Activated B cell treated with CpG ODN at 0.5 μM for 24 hours (primary cell): ENCODE results near the gene SLC2A13. TPM values are rescaled to one million over a fixed set of nuclear protein-coding genes. Genes with fewer than 3 reads are reported as not detected.

Experiments
- ATAC-seq: fragments of 200-7000 bp; cut with Tn5 transposase; one replicate; pipeline ENCODE4 v1.10.0; 2021; ENCODE audit warnings: low read depth, mild to moderate bottlenecking, moderate library complexity
- CTCF ChIA-PET: fragments of 350-600 bp; sonication (Branson Sonifier 250); formaldehyde crosslinking; loops from one replicate; lab custom pipeline; 2021; ENCODE audit warnings: antibody characterized with exemption; lab: Charles Lee
- POLR2A ChIA-PET: fragments of 350-600 bp; sonication (Branson Sonifier 250); formaldehyde crosslinking; loops from one replicate; lab custom pipeline; 2021; ENCODE audit warnings: antibody characterized with exemption; lab: Charles Lee
- DNase-seq: peaks from one replicate; pipeline ENCODE4 v3.0.0; 2022
- H3K27ac Mint-ChIP-seq: one replicate; pipeline ENCODE4 v1.8.0; 2020; ENCODE audit warnings: mixed read lengths
- H3K27me3 Mint-ChIP-seq: one replicate; pipeline ENCODE4 v1.8.0; 2021; ENCODE audit warnings: mixed read lengths
- H3K36me3 Mint-ChIP-seq: one replicate; pipeline ENCODE4 v1.8.0; 2021; ENCODE audit warnings: low read depth, mixed read lengths
- H3K4me1 Mint-ChIP-seq: one replicate; pipeline ENCODE4 v1.8.0; 2021; ENCODE audit warnings: mixed read lengths
- H3K4me3 Mint-ChIP-seq: one replicate; pipeline ENCODE4 v1.8.0; 2020; ENCODE audit warnings: mild to moderate bottlenecking, mixed read lengths
- H3K9me3 Mint-ChIP-seq: one replicate; pipeline ENCODE4 v1.8.0; 2020; ENCODE audit warnings: mixed read lengths
- intact Hi-C: fragments of 100-400 bp; cut with micrococcal nuclease; formaldehyde crosslinking; loops from one replicate; pipeline ENCODE4 v1.15.1; 2024
- total RNA-seq: library from RNA; stranded (reverse); gene quantifications from 2 replicates; pipeline ENCODE4 v1.2.3, GENCODE V29; 2022
- TF ChIP-seq, protein P1 (sequence below): fragments of 200-600 bp; IDR thresholded peaks from one replicate; pipeline ENCODE4 v1.8.0; 2022; ENCODE audit warnings: antibody characterized with exemption, mild to moderate bottlenecking

SLC2A13 gene
- total RNA-seq, 1 donor from 2014 or later, result 17.9 TPM

DNA sequence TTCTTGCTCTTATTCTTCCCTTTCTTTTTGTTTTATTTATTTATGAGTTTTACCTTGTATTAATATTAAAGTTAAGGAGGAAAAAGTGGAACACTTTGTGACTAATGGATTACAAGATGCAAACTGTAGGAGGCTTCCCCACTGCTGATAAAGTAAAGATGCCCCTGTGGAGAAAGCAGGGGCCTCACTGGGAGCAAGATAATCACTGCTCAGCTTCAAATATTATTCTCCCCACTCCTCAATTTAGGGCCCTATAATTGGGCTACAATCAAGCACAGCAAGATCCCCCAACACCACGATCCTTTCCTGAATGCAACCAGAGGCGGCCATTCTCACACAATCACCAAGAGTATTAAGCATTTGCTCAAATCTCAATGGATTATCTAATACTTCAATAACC, 149.2 kb downstream of the SLC2A13 start:
- CTCF ChIA-PET, result no interaction called here
- POLR2A ChIA-PET, result no interaction called here
- Mint-ChIP-seq H3K27ac (no peak overlapping the region), H3K4me3 (no peak overlapping the region), H3K36me3 (no peaks in the 10 kb centered on the region), H3K27me3 (no peaks in the 10 kb centered on the region), H3K4me1 (no peaks in the 10 kb centered on the region), H3K9me3 (no peaks in the 10 kb centered on the region)
- intact Hi-C loops, result no loop called here
- no peak for DNase-seq
- no peak for ATAC-seq
- TF ChIP-seq, protein P1, sequence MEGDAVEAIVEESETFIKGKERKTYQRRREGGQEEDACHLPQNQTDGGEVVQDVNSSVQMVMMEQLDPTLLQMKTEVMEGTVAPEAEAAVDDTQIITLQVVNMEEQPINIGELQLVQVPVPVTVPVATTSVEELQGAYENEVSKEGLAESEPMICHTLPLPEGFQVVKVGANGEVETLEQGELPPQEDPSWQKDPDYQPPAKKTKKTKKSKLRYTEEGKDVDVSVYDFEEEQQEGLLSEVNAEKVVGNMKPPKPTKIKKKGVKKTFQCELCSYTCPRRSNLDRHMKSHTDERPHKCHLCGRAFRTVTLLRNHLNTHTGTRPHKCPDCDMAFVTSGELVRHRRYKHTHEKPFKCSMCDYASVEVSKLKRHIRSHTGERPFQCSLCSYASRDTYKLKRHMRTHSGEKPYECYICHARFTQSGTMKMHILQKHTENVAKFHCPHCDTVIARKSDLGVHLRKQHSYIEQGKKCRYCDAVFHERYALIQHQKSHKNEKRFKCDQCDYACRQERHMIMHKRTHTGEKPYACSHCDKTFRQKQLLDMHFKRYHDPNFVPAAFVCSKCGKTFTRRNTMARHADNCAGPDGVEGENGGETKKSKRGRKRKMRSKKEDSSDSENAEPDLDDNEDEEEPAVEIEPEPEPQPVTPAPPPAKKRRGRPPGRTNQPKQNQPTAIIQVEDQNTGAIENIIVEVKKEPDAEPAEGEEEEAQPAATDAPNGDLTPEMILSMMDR, result no peak

DNA sequence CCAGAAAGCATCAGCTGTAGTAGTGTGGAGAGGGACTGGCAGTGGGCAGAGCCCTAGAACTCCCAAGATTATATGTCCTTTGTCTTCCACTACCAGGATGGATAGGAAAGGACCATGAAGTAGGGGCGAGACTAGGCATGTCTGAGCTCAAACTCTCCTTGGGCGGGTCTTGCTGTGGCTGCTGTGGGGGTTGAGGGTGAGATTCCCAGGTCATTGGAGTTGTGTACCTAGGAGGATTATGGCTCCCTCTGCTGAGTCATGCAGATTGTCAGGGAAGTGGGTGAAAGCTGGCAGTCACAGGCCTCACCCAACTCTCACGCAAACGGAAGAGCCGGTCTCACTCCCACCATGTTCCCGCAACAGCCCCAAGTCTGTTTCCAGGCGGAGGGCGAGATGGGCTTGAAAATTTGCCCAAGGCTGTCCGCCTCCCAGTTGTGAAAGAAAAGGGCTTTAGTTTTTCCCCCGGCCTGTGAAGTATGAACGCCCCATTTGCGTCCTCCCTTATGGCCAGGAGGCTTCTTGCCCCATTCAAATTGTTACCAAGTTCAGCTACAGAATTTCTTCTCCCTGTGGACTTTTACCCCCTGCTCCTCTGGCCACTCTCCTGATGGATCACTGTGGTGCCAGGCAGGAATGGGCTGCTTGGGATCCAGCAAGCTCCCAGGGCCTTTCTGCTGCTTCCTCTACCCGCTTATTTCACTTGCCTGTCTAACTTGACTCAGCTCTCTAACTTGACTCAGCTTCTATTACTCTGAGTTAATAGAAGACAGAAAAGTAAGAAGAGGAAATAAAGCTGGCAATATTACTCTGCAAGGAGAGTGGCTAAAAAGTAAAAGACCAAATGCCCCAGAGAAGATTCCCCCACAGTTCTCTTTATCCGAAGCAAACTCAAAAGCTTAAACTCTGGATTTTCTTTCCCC, 159.3 kb downstream of the SLC2A13 start:
- Mint-ChIP-seq H3K27me3 (no peaks in the 10 kb centered on the region), H3K4me1 (no peaks in the 10 kb centered on the region), H3K36me3 (peaks cover 2% of the 10 kb centered on the region), H3K27ac (no peak overlapping the region), H3K9me3 (peaks cover 2% of the 10 kb centered on the region), H3K4me3 (no peak overlapping the region)
- CTCF ChIA-PET, result no interaction called here
- ATAC-seq (no peak), DNase-seq (no peak)
- intact Hi-C loops, result no loop called here
- POLR2A ChIA-PET, result no interaction called here
- TF ChIP-seq, protein P1, result no peak

DNA sequence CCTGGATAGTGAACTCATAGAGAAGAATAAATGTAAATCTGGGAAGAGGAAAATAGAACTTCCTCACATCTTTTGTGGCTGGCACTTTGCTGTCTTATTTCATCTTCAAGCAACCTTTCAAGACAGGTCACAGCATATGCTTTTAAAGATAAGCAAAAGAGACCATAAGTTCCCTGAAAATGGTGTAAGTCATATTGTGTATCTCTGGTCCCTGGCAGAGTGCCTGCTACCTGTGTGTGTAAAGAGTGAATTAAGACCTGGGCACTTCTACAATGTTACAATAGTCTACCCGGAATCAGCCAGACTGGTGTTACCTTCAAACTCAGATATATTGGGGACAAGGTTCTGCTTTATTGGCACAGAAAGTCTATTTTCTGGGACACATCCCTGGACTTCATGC, 168.8 kb downstream of the SLC2A13 start:
- ChIA-PET POLR2A (no interaction called here), CTCF (no interaction called here)
- intact Hi-C loops, result no loop called here
- DNase-seq (no peak), ATAC-seq (no peak)
- Mint-ChIP-seq H3K36me3 (no peaks in the 10 kb centered on the region), H3K27me3 (no peaks in the 10 kb centered on the region), H3K4me1 (peaks cover 8% of the 10 kb centered on the region), H3K4me3 (no peak overlapping the region), H3K27ac (no peak overlapping the region), H3K9me3 (peaks cover 7% of the 10 kb centered on the region)
- TF ChIP-seq, protein P1, result no peak

DNA sequence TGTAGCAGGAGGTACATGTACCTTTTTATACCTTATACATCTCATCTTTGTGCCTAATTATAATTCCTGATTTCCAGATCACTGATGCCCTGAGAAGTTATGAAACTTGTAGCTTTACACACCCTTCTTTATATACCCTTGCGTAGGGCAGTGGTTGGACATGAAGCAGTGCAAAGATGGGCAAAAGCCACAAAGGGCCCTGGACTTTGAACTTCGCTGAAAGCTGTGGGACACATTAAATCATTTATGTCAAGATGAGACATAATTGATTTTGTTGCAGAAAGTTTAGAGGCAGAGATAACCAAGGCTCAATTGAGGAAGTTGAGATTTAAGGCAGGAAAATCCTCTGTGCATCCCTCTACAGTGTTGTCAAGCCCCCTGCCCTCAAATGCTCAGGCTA, 170.0 kb downstream of the SLC2A13 start:
- TF ChIP-seq, protein P1, result no peak
- POLR2A ChIA-PET, result no interaction called here
- H3K36me3 Mint-ChIP-seq, result no peaks in the 10 kb centered on the region
- intact Hi-C loops, result no loop called here
- DNase-seq (no peak), ATAC-seq (no peak)
- peaks cover 8% of the 10 kb centered on the region for H3K4me1 Mint-ChIP-seq
- H3K27me3 Mint-ChIP-seq, result no peaks in the 10 kb centered on the region
- H3K4me3 Mint-ChIP-seq, result no peak overlapping the region
- CTCF ChIA-PET, result no interaction called here
- H3K27ac Mint-ChIP-seq, result no peak overlapping the region
- no peaks in the 10 kb centered on the region for H3K9me3 Mint-ChIP-seq

DNA sequence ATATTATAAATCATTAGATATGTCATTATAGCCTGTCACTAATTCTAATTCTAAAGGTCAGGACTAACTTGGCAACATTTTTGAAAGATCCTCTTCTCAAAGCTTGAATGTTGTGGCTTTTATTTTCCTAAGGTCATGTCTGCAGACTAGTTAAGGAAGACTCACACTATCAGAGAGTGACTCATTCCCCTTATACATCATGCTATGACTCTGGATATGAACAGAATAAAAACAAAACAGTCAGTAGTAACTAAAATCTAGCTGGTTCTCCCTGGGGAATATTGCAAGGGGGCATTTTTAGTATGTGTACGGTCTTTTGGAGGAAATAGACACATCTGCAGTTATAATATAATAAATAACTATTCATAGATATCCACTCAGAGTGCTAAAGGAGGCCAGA, 170.6 kb downstream of the SLC2A13 start:
- no peaks in the 10 kb centered on the region for H3K9me3 Mint-ChIP-seq
- TF ChIP-seq, protein P1, result no peak
- ATAC-seq (peak; percentile 40), DNase-seq (no peak)
- POLR2A ChIA-PET, result no interaction called here
- intact Hi-C loops, result no loop called here
- peaks cover 8% of the 10 kb centered on the region for H3K4me1 Mint-ChIP-seq
- no peaks in the 10 kb centered on the region for H3K27me3 Mint-ChIP-seq
- H3K4me3 Mint-ChIP-seq, result no peak overlapping the region
- H3K36me3 Mint-ChIP-seq, result no peaks in the 10 kb centered on the region
- CTCF ChIA-PET, result no interaction called here
- no peak overlapping the region for H3K27ac Mint-ChIP-seq
